Nucleus accumbens (tissue), 56 donors: ENCODE measurements around the gene RHOC.
"Not testable (repeated sequence)": the region's sequence is repeated elsewhere in the genome, so short reads cannot be mapped to it uniquely, and the experiment has no call there.

Source experiments
- DNase-seq, 56 donors: peaks; one replicate each; lab custom pipeline; 2025; lab: John Stamatoyannopoulos, UW

Gene RHOC

DNA sequence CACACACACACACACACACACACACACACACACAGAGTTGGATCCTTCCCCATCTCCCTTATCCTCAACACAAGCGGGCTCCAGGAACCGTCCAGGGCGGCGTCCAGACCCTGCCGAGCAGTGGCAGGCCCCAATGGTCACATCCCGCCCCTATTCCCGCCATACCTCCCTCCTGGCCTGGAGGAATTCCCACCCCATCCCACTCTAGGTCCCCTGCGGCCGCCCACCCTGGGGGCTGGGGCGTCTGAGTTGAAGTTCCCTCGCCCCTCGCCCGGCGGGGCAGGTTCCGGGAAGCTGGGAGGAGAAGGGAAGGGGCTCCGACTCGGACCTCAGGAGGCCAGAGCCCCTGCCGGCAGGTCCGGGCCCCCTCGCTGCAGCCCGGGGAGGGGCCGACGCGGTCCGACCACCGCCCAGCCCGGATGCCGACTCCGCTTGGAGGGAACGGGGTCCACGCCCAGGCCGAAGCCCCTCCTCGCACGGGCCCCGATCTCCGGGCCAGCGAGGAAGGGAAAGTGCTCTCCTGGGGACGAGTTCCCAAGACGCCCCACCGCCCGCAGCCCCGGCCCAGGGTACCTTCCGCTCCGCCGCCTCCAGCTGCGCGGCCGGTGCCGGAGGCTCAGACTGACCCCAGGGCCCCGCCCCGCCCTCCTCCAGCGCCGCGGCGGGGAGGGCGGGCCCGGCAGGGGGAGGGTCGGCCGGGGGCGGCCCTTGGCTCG lies at the start of gene RHOC:
TSS of gene RHOC (minus strand) at position 623 of the 716 bp plus-strand sequence. CDS start 3,328 bp downstream, outside the sequence.
- peak in 9 of 56 donors; percentile 40 to 73 (median 46) for DNase-seq

DNA sequence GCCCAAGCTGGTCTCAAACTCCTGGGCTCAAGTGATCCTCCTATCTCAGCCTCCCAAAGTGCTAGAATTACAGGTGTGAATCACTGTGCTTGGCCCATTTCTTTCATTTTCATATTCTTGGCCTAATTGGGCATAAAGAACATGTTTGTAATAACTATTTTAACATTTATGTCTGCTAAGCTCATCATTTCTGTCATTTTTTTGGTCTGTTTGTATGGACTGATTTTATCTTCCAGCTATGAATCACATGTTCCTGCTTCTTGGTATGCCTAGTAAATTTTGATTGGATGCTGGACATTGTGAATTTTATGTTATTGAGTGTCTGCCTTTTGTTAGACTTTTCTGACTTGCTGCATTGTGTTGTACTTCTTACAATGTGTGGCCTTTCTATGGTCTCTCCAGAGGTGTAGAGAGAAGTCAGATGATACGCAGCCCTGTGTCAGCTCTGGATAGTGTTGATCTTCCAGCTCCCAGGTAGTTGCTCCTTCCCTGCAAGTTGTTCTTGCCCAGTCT lies 47.2 kb upstream of the RHOC start:
- DNase-seq = no peak

DNA sequence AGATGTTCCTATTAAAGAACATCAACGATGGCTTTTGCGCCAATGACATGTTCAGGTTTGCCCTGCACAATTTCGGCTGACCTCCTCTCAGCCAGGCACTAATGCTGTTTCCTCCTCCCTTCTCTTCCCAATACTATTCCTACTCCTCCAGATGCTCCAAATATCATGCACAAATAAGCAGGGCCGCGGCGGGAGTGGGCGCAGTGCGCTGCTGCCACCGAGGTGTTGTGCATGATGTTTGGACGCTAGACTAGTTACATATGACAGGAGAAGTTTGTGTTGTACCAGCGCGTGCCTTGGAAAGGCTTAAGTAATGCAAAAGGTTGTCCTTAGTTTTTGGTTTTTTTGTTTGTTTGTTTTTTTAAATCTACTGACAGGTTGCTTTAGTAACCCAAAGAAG lies 41.5 kb upstream of the RHOC start:
- no peak for DNase-seq

DNA sequence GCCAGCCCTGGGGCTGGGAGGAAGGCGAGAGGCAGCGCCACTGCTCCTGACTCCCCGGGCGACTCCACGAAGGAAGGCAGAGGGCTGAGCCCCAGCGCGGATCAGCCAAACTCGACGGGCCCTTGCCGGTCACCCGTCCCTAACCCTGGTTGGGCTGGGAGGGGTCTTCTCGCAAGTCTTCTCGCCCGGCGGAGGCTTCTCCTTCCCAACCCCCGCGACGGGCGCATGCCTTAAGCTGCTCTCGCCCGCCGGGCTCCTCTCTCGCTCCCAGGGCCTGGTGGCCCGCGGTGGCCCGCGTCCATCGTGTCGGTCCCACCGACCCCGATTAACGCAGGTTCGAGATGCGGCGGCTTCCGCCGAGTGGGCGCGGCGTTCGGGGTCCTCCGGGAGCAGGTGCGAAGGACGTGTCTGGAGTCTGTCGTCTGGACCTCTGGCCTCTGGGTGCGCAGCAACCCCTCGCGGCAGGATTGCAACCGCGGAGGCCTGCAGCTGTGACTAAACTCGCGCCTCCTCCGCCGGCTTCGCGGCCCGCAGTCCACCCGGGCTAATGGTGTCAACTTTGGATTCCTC lies 37.2 kb upstream of the RHOC start:
- peak in 2 of 56 donors; percentile 4 to 19 for DNase-seq

DNA sequence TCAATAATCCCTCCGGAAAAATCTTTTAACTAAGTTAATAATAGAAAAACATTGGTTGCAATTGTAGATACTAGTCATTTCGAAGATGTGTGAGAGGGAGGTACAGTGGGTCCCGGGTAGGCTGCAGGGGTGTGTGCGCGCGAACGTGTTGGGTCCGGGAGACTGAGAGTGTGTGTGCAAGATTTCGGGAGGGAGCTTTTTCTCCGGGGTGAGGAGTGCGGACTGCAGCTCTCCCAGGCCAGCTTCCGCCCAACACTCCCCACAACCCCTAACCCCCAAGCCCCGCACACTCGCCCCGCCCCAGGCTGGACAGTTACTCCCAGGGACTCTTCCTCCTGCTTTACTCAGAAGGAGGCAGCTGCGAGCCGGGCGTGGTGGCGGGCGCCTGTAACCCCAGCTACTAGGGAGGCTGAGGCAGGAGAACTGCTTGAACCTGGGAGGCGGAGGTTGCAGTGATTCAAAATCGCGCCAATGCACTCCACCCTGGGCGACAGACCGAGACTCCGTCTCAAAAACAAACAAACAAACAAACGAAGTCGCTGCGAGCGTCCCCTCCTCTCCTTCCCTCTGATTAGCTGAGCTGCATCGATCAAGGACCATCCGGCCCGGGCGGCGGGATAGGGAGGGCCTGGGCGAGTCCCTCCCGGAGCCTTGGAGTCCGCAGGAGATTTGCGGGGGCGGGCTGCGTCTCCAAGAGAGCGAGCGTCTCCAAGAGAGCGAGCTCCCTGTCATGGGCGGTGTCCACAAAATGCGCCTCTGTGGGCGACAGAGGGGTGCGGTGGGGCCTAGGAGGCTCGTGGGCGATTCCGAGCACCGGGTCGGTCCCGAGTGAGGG lies 36.5 kb upstream of the RHOC start:
- DNase-seq = no peak

DNA sequence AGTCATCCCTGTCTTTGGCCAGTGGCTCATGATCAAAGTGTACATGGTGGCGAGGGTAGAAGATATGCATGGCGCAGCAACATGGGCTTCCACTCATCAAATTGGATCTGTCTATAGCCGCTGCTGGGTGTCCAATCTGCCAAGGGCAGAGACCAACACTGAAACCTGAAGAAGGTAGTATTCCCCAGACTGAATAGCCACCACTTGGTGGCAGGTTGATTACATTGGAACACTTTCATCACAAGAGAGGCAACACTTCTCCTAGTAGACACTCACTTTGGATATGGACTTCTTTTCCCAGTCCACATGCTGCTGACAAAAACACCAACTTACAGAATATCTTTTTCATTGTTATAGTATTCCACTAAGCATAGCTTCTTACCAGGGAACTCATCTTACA lies 30.6 kb upstream of the RHOC start:
- no peak for DNase-seq

DNA sequence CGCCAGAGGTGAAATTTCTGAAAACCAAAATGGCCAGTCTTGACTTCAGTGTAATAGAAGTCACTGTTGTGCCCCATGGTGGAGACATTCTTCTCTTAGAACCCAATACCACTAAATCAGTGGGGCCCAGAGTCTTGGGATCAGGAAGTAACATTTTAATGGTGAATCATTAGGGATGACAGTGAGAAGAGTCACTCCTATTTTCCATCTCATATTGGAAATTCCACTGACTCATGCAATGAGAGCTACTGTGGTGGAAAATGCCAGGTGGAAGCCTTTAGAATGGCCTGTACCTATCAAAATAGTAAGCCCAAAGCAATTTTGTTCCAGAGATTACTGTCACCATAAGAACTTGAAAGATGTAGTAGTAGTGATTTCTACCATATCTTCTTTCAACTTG lies 28.8 kb upstream of the RHOC start:
- DNase-seq = no peak

DNA sequence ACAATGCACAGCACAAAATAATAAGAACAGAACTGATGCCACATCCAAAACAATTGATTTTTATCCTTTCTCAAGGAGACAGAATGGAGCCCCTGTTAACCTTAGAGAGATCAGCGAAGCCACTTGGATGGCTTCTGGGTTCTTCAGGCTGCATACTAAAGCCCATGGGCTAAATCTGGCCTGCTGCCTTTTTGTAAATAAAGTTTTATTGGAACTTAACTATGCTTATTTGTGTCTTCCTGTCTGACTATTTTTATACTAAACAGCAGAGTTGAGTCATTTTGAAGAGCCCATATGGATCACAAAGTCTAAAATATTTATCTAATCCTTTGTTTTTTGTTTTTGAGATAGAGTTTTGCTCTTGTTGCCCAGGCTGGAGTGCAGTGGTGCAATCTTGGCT lies 24.5 kb upstream of the RHOC start:
- no peak for DNase-seq

DNA sequence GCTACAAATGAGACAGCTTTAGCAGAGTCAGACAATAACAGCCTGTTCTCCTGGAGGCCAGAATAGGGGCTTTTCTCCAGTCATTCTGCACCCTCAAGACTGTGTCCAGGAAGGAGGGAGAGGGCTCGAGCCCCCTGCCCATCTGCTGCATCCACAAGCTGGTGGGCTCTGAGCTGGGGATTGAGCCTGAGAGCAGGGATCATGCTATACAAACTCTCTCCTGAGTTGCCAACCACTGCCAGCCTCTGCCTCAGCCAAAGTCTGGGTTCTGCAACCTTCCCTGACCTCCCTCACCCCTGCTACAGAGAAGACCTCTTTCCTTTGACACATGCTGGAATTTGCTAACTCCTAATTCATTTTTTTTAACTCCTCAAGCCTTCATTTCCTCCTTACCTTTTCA lies 23.0 kb upstream of the RHOC start:
- DNase-seq = no peak

DNA sequence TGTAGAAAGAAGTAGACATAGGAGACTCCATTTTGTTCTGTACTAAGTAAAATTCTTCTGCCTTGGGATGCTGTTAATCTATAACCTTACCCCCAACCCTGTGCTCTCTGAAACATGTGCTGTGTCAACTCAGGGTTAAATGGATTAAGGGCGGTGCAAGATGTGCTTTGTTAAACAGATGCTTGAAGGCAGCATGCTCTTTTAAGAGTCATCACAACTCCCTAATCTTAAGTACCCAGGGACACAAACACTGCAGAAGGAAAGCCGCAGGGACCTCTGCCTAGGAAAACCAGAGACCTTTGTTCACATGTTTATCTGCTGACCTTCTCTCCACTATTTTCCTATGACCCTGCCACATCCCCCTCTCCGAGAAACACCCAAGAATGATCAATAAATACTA lies 22.1 kb upstream of the RHOC start:
- DNase-seq = not testable (repeated sequence)

DNA sequence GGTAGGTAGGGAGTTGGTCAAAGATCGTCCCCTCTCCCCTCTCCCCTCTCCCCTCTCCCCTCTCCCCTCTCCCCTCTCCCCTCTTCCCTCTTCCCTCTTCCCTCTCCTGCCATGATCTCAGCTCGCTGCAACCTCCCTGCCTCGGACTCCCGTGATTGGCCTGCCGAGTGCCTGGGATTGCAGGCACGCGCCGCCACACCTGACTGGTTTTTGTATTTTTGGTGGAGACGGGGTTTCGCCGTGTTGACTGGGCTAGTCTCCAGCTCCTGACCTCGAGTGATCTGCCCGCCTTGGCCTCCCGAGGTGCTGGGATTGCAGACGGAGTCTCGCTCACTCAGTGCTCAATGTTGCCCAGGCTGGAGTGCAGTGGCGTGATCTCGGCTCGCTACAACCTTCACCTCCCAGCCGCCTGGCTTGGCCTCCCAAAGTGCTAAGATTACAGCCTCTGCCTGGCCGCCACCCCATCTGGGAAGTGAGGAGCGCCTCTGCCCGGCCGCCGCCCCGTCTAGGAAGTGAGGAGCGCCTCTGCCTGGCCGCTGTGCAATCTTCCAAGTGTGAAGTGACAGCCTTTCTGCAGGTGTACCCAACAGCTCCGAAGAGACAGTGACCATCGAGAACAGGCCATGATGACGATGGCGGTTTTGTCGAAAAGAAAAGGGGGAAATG lies 21.5 kb upstream of the RHOC start:
- DNase-seq = not testable (repeated sequence)

DNA sequence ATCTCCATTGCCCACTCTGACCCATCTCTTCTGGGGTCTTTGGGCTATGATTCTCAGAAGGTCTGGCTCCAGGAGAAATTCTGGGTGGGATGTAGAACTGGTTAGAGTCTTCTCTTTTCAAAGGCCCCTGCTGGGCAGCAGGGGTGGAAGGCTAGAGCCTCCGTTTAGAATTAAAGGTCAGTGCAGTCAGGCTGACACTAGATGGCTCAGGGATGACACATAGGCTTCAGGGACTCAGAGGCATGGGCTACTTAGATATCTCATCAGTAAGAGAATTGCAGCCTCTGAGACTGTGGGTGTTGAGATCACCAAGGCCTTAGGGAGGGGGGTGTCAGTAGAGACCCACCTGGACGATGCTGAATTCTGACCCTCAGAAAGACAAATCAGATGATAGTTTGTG lies 20.8 kb upstream of the RHOC start:
- DNase-seq = no peak

DNA sequence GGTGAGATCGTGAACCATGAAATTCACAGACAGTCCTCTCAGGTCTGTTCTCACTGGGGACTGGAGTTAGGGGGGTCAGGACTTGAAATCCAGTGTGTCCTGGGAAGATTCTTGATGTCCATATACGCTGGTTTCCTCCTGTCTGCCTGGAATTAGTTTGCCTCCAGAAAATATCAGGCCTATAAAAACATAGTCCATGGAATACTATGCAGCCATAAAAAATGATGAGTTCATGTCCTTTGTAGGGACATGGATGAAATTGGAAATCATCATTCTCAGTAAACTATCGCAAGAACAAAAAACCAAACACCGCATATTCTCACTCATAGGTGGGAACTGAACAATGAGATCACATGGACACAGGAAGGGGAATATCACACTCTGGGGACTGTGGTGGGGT lies 17.3 kb upstream of the RHOC start:
- DNase-seq = not testable (repeated sequence)

DNA sequence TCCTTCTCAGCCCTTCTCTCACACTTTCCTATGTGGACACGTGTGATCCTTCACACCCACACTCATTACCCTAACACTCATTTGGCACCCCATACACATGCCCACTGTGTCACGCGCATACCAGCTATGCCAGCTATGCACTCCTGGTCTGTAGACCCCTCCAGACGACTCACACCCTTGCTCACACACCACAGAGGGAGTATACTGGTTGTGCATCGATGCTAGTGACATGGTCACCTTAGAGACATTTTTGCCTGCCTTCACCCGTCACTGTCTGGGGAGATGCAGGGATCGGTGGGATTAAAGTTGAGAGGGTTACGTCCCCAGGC lies 16.5 kb upstream of the RHOC start:
- DNase-seq = no peak

DNA sequence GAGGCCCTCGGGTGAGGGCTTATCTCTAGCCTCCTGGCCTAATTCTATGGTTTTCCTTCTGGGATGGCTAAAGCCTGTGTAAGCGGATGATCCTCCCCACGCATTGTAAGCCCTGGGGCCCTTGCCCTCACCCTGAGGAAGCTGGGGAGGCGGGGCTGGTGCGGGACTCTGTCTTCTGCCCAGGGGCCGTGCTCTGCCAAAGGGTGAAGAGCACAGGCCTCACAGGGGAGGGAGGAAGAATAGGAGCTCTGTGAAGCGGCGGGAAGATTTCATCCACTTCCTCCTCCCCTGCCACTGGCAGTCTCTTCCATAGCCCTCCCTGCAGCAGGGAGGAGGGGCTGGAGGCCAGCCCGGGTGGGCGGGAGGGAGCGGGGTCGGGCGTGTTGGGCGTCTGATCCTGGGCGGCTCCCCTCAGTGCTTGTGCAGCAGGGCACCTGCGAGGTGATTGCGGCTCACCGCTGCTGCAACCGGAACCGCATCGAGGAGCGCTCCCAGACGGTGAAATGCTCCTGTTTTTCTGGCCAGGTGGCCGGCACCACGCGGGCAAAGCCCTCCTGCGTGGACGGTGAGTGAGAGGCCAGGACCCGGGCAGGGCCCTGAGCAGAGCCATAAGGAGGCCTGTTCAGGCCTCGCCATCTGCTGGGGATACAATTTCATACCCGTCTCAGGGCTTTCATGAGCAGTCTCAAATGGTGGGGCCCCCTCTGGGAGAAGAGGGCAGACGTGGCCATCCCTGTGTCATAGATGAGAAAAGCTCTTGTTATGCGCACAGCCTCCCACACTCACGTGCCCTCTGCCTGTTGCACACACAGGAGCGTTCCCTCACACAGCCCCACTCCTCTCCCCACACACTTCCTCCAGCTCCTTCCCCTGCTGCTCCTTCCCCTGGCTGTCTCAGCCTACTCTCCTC lies 15.9 kb upstream of the RHOC start:
- peak in 2 of 56 donors; percentile 18 to 25 for DNase-seq

DNA sequence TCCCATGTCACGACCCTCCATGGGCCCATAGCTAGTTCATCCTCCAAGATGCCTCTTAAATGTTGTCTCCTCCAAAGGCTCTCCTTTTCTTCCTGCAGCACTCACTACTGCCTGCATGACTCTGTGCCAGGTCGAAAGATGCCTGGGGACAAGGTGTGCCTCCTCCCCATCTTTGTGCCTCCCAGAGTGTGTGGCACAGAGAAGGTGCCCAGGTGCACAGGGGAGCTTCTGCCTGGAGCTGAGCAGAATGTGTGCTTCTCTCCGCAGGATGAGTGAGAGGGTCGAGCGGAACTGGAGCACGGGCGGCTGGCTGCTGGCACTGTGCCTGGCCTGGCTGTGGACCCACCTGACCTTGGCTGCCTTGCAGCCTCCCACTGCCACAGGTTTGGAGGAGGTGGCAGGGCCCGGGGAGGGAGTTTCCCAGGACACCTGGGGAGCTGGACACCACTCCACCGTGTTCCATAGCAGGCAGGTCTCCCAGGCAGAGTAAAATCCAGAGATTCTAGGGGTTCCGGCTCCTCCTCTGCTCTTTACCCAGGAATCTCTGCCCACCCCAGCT lies 15.1 kb upstream of the RHOC start:
- DNase-seq = no peak

DNA sequence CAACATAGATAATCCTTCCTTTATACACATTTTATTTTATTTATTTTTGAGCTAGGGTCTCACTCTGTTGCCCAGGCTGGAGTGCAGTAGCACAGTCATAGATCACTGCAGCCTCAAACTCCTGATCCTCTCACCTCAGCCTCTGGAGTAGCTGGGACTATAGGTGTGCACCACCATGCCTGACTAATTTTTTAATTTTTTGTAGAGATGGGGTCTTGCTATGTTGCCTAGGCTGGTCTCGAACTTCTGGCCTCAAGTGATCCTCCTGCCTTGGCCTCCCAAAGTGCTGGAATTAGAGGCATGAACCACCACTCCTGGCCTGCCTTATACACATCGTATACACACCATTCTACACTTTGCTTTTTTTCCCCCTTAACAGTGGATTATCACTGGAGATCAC lies 14.4 kb upstream of the RHOC start:
- DNase-seq = not testable (repeated sequence)

DNA sequence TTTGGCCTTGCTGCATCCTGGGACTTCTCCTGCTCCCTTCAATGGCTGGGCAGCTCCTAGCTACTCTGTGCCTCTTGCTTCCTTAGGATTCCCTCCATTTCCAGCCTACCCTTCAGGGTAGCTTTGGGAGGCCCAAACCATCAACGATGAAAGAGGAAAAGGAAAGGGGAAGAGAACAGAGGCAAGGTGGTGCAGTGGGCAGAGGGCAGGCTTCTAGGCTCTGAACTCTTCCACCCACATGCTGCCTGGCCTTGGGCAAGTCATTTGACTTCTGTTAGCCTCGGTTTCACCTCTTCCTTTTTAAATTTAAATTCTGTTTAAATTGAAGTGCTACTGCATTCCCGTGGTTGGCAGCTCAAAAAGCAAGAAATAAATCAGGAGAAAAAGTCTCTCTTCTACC lies 13.9 kb upstream of the RHOC start:
- no peak for DNase-seq

DNA sequence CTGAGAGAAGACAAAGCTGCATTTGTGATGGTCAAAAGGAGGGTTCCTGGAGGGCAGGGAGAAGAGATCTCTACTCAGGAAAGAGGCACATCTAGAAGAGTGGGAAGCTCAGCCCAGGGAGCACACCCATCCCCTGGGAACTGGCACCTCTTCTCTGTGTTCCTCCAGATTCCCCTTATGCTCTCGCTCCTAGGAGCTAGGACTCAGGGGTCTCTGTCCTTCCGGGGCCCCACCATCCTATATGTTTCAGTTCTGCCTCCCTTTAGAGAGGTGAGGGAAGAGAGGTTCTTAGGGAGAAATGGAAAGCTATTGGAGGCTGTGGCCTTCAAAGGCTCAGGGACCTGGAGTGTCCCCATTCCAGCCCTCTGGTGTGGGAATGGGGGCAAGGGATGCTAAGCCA lies 12.8 kb upstream of the RHOC start:
- no peak for DNase-seq
